ENCODE measurements around the gene RBM20.

DNA sequence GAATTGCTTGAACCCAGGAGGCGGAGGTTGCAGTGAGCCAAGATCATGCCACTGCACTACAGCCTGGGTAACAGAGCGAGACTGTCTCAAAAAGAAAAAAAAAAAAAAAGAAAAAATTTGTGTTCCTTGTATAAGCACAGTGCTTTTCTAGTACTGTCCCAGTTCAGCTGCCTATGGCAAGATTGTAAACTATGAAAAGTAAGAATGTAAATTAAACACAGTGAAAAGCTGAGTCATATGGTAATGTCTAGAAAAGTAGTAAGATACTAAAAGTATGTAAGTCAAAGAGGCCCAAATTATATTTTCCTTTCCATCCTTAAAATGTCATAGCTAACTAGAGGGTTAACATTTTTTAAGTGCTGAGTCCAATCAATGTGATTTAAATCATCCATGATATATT, 42.8 kb downstream of the RBM20 start:
- TF ChIP-seq, protein P1, sequence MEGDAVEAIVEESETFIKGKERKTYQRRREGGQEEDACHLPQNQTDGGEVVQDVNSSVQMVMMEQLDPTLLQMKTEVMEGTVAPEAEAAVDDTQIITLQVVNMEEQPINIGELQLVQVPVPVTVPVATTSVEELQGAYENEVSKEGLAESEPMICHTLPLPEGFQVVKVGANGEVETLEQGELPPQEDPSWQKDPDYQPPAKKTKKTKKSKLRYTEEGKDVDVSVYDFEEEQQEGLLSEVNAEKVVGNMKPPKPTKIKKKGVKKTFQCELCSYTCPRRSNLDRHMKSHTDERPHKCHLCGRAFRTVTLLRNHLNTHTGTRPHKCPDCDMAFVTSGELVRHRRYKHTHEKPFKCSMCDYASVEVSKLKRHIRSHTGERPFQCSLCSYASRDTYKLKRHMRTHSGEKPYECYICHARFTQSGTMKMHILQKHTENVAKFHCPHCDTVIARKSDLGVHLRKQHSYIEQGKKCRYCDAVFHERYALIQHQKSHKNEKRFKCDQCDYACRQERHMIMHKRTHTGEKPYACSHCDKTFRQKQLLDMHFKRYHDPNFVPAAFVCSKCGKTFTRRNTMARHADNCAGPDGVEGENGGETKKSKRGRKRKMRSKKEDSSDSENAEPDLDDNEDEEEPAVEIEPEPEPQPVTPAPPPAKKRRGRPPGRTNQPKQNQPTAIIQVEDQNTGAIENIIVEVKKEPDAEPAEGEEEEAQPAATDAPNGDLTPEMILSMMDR (IDR thresholded peaks at IDR 0.05): no peak
- no peak for TF ChIP-seq POLR2AphosphoS5 (IDR thresholded peaks at IDR 0.05)

Measured in breast epithelium (tissue), 3 donors.